ES-I3 (cell line): ENCODE data around the gene DUOX1.

Experiments used
- H3K36me3 ChIP-seq: 2 replicates; pipeline ENCODE4 v1.6.1; 2013; ENCODE audit warnings: mild to moderate bottlenecking, low read length, control low read depth, moderate library complexity; ENCODE audit not compliant: insufficient read depth
- H3K4me1 ChIP-seq: 2 replicates; pipeline ENCODE4 v1.6.1; 2013; ENCODE audit warnings: mild to moderate bottlenecking, control low read depth, low read length; ENCODE audit not compliant: insufficient read depth
- H3K9ac ChIP-seq: 2 replicates; pipeline ENCODE4 v1.6.1; 2013; ENCODE audit warnings: low read depth, mild to moderate bottlenecking, low read length, moderate library complexity
- H3K9me3 ChIP-seq: 2 replicates; pipeline ENCODE4 v1.6.1; 2013; ENCODE audit warnings: mild to moderate bottlenecking, low read length, moderate library complexity; ENCODE audit not compliant: control insufficient read depth, insufficient read depth

DUOX1 gene

GRCh38 chr15:45151998-45152828 is 22.4 kb downstream of the DUOX1 start:
- Histone ChIP-seq H3K9ac (no peak overlapping the region), H3K4me1 (peaks cover 5% of the 10 kb centered on the region; the same call in 1 of the 2 replicates), H3K36me3 (no peaks in the 10 kb centered on the region), H3K9me3 (no peaks in the 10 kb centered on the region)

- H3K4me1 ChIP-seq: peaks cover 7% of the 10 kb centered on the region; the same call in 1 of the 2 replicates
- H3K9ac ChIP-seq: no peak overlapping the region
- no peaks in the 10 kb centered on the region for H3K9me3 ChIP-seq
- no peaks in the 10 kb centered on the region for H3K36me3 ChIP-seq
These were observed 25.9 kb downstream of the DUOX1 start for GRCh38 chr15:45155739-45156138.

GRCh38 chr15:45156744-45157455 is 27.1 kb downstream of the DUOX1 start:
- Histone ChIP-seq H3K9ac (no peak overlapping the region), H3K36me3 (no peaks in the 10 kb centered on the region), H3K9me3 (no peaks in the 10 kb centered on the region), H3K4me1 (peaks cover 7% of the 10 kb centered on the region; the same call in 1 of the 2 replicates)

DNA sequence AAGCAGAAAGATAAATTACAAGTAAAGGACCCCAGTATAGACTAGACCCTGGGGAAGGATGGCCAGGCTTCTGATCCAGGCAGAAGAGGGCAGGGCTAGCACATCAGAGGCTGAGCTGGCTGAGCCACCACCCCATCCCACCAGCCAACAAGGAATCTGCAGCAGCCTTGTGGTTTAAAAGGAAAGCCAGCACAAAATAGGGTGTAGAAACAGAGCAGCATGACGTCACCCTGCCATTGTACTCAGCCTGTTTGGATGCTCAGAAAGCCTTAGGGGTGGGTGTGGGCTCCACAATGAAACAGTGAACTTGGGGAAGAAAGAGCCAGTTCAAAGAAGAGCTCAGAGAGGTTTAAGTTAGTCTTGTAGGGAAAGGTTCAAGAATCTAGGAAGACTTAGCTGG is 28.2 kb downstream of the DUOX1 start:
- peaks cover 13% of the 10 kb centered on the region; the same call in 1 of the 2 replicates for H3K4me1 ChIP-seq
- H3K36me3 ChIP-seq: no peaks in the 10 kb centered on the region
- H3K9me3 ChIP-seq: no peaks in the 10 kb centered on the region
- no peak overlapping the region for H3K9ac ChIP-seq

DNA sequence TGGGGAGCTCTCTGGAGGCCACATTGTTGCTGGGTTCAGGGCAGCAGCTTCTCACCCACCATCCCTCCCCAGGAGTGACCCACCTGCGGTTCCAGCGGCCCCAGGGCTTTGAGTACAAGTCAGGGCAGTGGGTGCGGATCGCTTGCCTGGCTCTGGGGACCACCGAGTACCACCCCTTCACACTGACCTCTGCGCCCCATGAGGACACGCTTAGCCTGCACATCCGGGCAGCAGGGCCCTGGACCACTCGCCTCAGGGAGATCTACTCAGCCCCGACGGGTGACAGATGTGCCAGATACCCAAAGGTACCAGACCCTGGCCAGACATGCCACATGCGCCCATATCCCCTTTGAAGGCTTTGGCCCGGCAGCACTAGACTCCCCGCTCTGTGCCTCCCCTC is 31.9 kb downstream of the DUOX1 start:
- Histone ChIP-seq H3K4me1 (peaks cover 13% of the 10 kb centered on the region; the same call in 1 of the 2 replicates), H3K36me3 (no peaks in the 10 kb centered on the region), H3K9me3 (no peaks in the 10 kb centered on the region), H3K9ac (no peak overlapping the region)

- H3K4me1 ChIP-seq: peaks cover 14% of the 10 kb centered on the region; the same call in 1 of the 2 replicates
- no peaks in the 10 kb centered on the region for H3K36me3 ChIP-seq
- no peak overlapping the region for H3K9ac ChIP-seq
- no peaks in the 10 kb centered on the region for H3K9me3 ChIP-seq
These were observed 33.1 kb downstream of the DUOX1 start for GRCh38 chr15:45162771-45163507.

GRCh38 chr15:45163508-45163856 is 33.7 kb downstream of the DUOX1 start:
- no peaks in the 10 kb centered on the region for H3K9me3 ChIP-seq
- H3K4me1 ChIP-seq: peaks cover 9% of the 10 kb centered on the region; the same call in 1 of the 2 replicates
- no peaks in the 10 kb centered on the region for H3K36me3 ChIP-seq
- no peak overlapping the region for H3K9ac ChIP-seq

- H3K4me1 ChIP-seq: peaks cover 21% of the 10 kb centered on the region
- H3K9ac ChIP-seq: no peak overlapping the region
- H3K9me3 ChIP-seq: no peaks in the 10 kb centered on the region
- no peaks in the 10 kb centered on the region for H3K36me3 ChIP-seq
These were observed 35.1 kb downstream of the DUOX1 start for GRCh38 chr15:45164914-45165313.

GRCh38 chr15:45165536-45165935 is 35.7 kb downstream of the DUOX1 start:
- Histone ChIP-seq H3K9me3 (no peaks in the 10 kb centered on the region), H3K36me3 (no peaks in the 10 kb centered on the region), H3K4me1 (peaks cover 27% of the 10 kb centered on the region), H3K9ac (no peak overlapping the region)

DNA sequence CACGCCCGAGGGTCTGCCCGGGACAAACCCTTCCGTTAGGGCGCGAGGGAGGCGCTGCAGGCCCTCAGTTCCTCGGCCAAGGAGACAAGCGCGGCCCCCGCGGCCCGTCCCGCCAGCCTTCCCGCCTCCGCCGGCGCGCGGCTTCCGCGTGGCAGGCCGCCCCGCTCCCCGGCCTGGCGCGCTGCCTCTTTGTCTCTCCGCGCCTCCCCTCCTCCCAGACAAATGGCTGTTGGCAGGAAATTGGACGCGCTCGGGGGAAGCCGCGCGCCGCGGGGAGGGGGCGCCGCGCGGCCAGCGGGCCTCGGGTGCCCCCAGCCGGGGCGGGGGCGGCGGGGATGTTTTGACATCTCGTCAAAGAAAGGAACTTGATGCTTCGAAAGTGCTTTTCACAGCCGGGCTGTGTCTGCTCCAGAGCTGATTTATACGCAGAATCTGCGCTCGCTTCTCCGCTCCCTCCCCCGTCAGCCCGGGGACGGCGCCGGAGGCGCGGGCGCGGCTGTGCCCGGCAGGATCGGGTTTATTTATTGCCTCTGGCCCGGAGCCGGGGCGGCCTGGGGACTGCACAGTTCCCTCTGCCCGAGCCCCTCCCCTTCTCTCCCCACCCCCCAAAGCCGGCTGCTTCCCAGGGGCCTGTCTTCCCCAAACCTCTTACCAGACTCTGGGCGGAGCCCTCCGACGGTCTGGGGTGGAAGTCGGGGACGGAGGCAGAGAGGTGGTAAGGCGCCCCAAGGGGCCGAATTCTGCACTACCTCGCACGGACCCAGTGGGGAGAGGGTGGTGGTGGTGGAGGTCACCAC is 37.2 kb downstream of the DUOX1 start:
- H3K36me3 ChIP-seq: no peaks in the 10 kb centered on the region
- peaks cover 27% of the 10 kb centered on the region for H3K4me1 ChIP-seq
- no peaks in the 10 kb centered on the region for H3K9me3 ChIP-seq
- H3K9ac ChIP-seq: peak overlapping the region; percentile 68

DNA sequence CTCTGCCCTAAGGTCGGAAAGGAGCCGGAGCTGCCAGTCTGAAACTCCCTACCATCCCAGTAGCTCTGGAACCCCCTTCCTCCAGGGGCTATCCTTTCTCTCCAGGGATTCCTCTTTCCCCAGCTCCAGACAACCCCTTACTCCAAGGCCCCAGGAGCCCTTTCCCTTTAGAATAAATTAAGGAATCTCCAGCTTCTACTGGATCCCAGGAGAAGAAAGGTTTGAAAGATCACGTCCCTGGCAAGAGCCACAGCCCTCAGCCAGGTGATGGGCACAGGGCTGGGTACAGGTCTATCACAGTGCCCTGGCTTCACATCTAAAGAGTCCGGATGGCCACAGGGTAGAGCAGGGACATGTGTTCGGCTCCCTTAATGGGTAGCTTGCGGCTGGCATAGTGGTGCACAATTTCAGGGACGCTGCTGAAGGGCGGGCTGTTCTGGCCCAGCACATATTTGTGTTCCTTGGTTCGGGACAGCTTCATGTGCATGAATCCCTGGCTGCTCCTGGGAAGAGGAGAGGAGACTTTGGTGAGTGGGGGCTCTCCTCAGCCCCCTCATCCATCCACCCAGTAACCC is 37.9 kb downstream of the DUOX1 start:
- no peaks in the 10 kb centered on the region for H3K9me3 ChIP-seq
- H3K36me3 ChIP-seq: no peaks in the 10 kb centered on the region
- H3K9ac ChIP-seq: peak overlapping the region; percentile 68; the same call in 1 of the 2 replicates
- H3K4me1 ChIP-seq: peaks cover 24% of the 10 kb centered on the region

- Histone ChIP-seq H3K4me1 (peaks cover 21% of the 10 kb centered on the region), H3K9ac (no peak overlapping the region), H3K9me3 (no peaks in the 10 kb centered on the region), H3K36me3 (no peaks in the 10 kb centered on the region)
These were observed 38.5 kb downstream of the DUOX1 start for GRCh38 chr15:45168286-45168685.

GRCh38 chr15:45168751-45169551 is 39.2 kb downstream of the DUOX1 start:
- no peaks in the 10 kb centered on the region for H3K9me3 ChIP-seq
- H3K4me1 ChIP-seq: peaks cover 21% of the 10 kb centered on the region
- H3K9ac ChIP-seq: no peak overlapping the region
- no peaks in the 10 kb centered on the region for H3K36me3 ChIP-seq
